ENCODE data around the gene MAP3K1.

DNA sequence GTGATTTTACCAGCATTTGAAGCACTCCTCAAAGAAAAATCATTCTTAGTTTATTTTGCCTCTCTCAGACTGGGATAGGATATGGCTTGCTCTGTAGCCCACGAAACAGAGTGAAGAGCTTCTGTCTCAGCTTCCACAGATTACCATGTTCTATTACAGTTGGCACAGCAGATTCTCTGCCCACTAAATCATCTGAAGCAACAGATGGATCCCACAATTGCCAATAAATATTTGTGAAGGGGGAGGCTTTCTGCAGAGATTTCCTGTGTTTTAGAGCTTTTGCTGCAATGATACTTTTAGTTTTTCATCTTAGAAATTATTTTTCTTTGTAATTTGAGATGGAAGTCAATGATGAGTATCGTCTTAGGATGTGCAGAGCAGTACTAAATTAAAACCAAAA is 12.3 kb upstream of the MAP3K1 start:
- TF ChIP-seq, protein P1, sequence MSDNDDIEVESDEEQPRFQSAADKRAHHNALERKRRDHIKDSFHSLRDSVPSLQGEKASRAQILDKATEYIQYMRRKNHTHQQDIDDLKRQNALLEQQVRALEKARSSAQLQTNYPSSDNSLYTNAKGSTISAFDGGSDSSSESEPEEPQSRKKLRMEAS (IDR thresholded peaks at IDR 0.05) = no peak
- TF ChIP-seq POLR2A (IDR thresholded peaks at IDR 0.05; ENCODE audit: borderline replicate concordance, extremely low read depth, insufficient read depth, insufficient read length) (no peak), SIN3A (IDR thresholded peaks at IDR 0.05; ENCODE audit: low read depth) (no peak)
